Trophoblast cell (in vitro differentiated cells and primary cell): ENCODE data around the gene COL23A1.
"Not testable (repeated sequence)": the region's sequence is repeated elsewhere in the genome, so short reads cannot be mapped to it uniquely, and the experiment has no call there.

Experiments used
- DNase-seq, 2 donors: peaks; one replicate each; pipeline ENCODE4 v3.0.0-alpha.2; 2016
- H2AFZ ChIP-seq: 2 replicates; pipeline ENCODE4 v1.6.1; 2013; ENCODE audit warnings: low read length, moderate library complexity, mild to moderate bottlenecking; ENCODE audit not compliant: insufficient read depth, poor library complexity
- H2AK5ac ChIP-seq: 2 replicates; pipeline ENCODE4 v1.6.1; 2013; ENCODE audit warnings: mild to moderate bottlenecking, low read length
- H2BK120ac ChIP-seq: 2 replicates; pipeline ENCODE4 v1.6.1; 2013; ENCODE audit warnings: low read length, mild to moderate bottlenecking, moderate library complexity; ENCODE audit not compliant: insufficient read depth, poor library complexity
- H2BK12ac ChIP-seq: 2 replicates; pipeline ENCODE4 v1.6.1; 2013; ENCODE audit warnings: mild to moderate bottlenecking, low read length, moderate library complexity
- H2BK5ac ChIP-seq: 2 replicates; pipeline ENCODE4 v1.6.1; 2013; ENCODE audit warnings: low read length, low read depth, moderate library complexity, mild to moderate bottlenecking; ENCODE audit not compliant: poor library complexity
- H3K14ac ChIP-seq: 2 replicates; pipeline ENCODE4 v1.6.1; 2013; ENCODE audit warnings: mild to moderate bottlenecking, low read length
- H3K18ac ChIP-seq: 2 replicates; pipeline ENCODE4 v1.6.1; 2013; ENCODE audit warnings: mild to moderate bottlenecking, low read length
- H3K23ac ChIP-seq: 2 replicates; pipeline ENCODE4 v1.6.1; 2013; ENCODE audit warnings: low read length
- H3K27ac ChIP-seq: 2 replicates; pipeline ENCODE4 v1.5.1; 2013; ENCODE audit warnings: low read depth, mild to moderate bottlenecking, inconsistent platforms, low read length, moderate library complexity
- H3K27me3 ChIP-seq: 2 replicates; pipeline ENCODE4 v1.6.1; 2013; ENCODE audit warnings: inconsistent platforms, mild to moderate bottlenecking, low read length, moderate library complexity; ENCODE audit not compliant: insufficient read depth
- H3K36me3 ChIP-seq, 2 experiments: 1 replicate in 1 of 2; 2 replicates in 1 of 2; pipeline ENCODE4 v1.6.1; 2013; ENCODE audit warnings: low read length in 2 of 2, mild to moderate bottlenecking in 2 of 2, moderate library complexity in 1 of 2; ENCODE audit not compliant: insufficient read depth in 2 of 2, control insufficient read depth in 1 of 2
- H3K4ac ChIP-seq: 2 replicates; pipeline ENCODE4 v1.6.1; 2013; ENCODE audit warnings: low read depth, mild to moderate bottlenecking, low read length, moderate library complexity
- H3K4me1 ChIP-seq, 2 experiments: 1 replicate in 1 of 2; 2 replicates in 1 of 2; pipeline ENCODE4 v1.6.1; 2013; ENCODE audit warnings: low read length in 2 of 2, mild to moderate bottlenecking in 2 of 2, moderate library complexity in 1 of 2; ENCODE audit not compliant: insufficient read depth in 2 of 2, control insufficient read depth in 1 of 2
- H3K4me2 ChIP-seq: 2 replicates; pipeline ENCODE4 v1.6.1; 2013; ENCODE audit warnings: inconsistent platforms, mild to moderate bottlenecking, low read length, moderate library complexity
- H3K4me3 ChIP-seq: 2 replicates; pipeline ENCODE4 v1.5.1; 2013; ENCODE audit warnings: mild to moderate bottlenecking, low read depth, low read length, inconsistent platforms
- H3K79me1 ChIP-seq: one replicate; pipeline ENCODE4 v1.6.1; 2013; ENCODE audit warnings: low read length
- H3K79me2 ChIP-seq: 2 replicates; pipeline ENCODE4 v1.6.1; 2013; ENCODE audit warnings: low read length, mild to moderate bottlenecking; ENCODE audit not compliant: control insufficient read depth, insufficient read depth, poor library complexity
- H3K9ac ChIP-seq: 2 replicates; pipeline ENCODE4 v1.6.1; 2013; ENCODE audit warnings: mild to moderate bottlenecking, low read length
- H3K9me3 ChIP-seq: 2 replicates; pipeline ENCODE4 v1.6.1; 2013; ENCODE audit warnings: low read depth, mild to moderate bottlenecking, control low read depth, inconsistent platforms, low read length; ENCODE audit not compliant: insufficient read depth
- H4K12ac ChIP-seq: 2 replicates; pipeline ENCODE4 v1.6.1; 2013; ENCODE audit warnings: low read depth, mild to moderate bottlenecking, low read length, moderate library complexity
- H4K8ac ChIP-seq: 2 replicates; pipeline ENCODE4 v1.6.1; 2013; ENCODE audit warnings: low read depth, mild to moderate bottlenecking, low read length, moderate library complexity
- H4K91ac ChIP-seq: one replicate; pipeline ENCODE4 v1.6.1; 2013; ENCODE audit warnings: low read depth, mild to moderate bottlenecking, low read length, moderate library complexity
- WGBS: extraction: QIAGEN DNeasy Blood & Tissue Kit; methylation state at CpG from one replicate; pipeline ENCODE4 v1.1.7; 2013; ENCODE audit warnings: missing lambda C conversion rate; ENCODE audit not compliant: insufficient read length, insufficient coverage; ENCODE audit errors: extremely low coverage; 5-methylcytosine and 5-hydroxymethylcytosine counted together

Gene COL23A1

DNA sequence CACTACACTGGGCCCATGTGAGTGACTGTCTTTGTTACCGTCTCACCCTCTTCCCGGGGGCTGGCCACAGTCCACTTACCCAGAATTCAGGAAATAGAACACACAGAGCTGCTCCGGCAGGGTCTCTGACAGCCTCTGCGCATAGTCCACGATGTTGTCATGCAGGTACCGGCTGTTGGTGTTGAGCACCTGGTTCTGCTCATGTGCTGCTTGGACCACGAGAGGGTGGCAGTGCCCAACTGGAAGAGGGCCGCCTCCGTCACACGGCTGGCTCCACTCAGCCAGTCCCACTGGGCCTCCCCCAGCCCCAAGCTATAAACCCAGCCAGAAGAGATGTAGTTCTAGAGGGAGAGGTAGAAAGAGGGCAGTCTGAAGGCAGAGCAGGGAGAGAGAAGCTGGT lies 360.3 kb downstream of the COL23A1 start:
- no peaks in the 10 kb centered on the region for H3K27me3 ChIP-seq
- DNase-seq: no peak
- no peak overlapping the region for H2AK5ac ChIP-seq
- peaks cover 9% of the 10 kb centered on the region for H3K79me1 ChIP-seq
- H3K23ac ChIP-seq: no peak overlapping the region
- no peak overlapping the region for H3K4ac ChIP-seq
- H3K14ac ChIP-seq: no peak overlapping the region
- H2BK120ac ChIP-seq: no peak overlapping the region
- peak overlapping the region; percentile 11 for H3K18ac ChIP-seq
- no peak overlapping the region for H4K91ac ChIP-seq
- H2AFZ ChIP-seq: no peak overlapping the region
- H3K4me1 ChIP-seq: peaks cover 11 to 13% of the 10 kb centered on the region in 2 experiments
- no peak overlapping the region for H4K8ac ChIP-seq
- peaks cover 9% of the 10 kb centered on the region for H3K79me2 ChIP-seq
- WGBS: no CpG with 5 or more reads among the region's 10 CpGs
- H3K9ac ChIP-seq: no peak overlapping the region
- H2BK12ac ChIP-seq: no peak overlapping the region
- peaks cover 2% of the 10 kb centered on the region for H3K9me3 ChIP-seq
- H2BK5ac ChIP-seq: no peak overlapping the region
- H3K4me2 ChIP-seq: no peak overlapping the region
- H3K36me3 ChIP-seq: peaks cover 26 to 40% of the 10 kb centered on the region in 2 experiments
- H3K4me3 ChIP-seq: no peak overlapping the region
- H4K12ac ChIP-seq: no peak overlapping the region
- no peak overlapping the region for H3K27ac ChIP-seq

- H3K4me1 ChIP-seq: peaks cover 15 to 16% of the 10 kb centered on the region in 2 experiments
- not testable (repeated sequence) for H3K4ac ChIP-seq, H4K8ac ChIP-seq, H3K27ac ChIP-seq, H2BK5ac ChIP-seq, H3K9me3 ChIP-seq, H3K23ac ChIP-seq, H4K12ac ChIP-seq, H3K18ac ChIP-seq, H4K91ac ChIP-seq, H3K79me2 ChIP-seq, H3K4me3 ChIP-seq, H3K79me1 ChIP-seq, H2AFZ ChIP-seq, H3K27me3 ChIP-seq, DNase-seq, H3K4me2 ChIP-seq, H2BK12ac ChIP-seq, H3K9ac ChIP-seq, H2BK120ac ChIP-seq, H2AK5ac ChIP-seq, H3K14ac ChIP-seq
- peaks cover 26 to 45% of the 10 kb centered on the region in 2 experiments for H3K36me3 ChIP-seq
- WGBS: no CpG with 5 or more reads among the region's 13 CpGs
Measured at GRCh38 chr5:178229111-178229510, 361.1 kb downstream of the COL23A1 start.

GRCh38 chr5:178228609-178229008 lies 361.6 kb downstream of the COL23A1 start:
- Histone ChIP-seq H3K18ac (no peak overlapping the region), H3K4me2 (no peak overlapping the region), H2BK12ac (no peak overlapping the region), H3K14ac (no peak overlapping the region), H3K27me3 (no peaks in the 10 kb centered on the region), H2AFZ (no peak overlapping the region), H2AK5ac (no peak overlapping the region), H3K4me1 (peaks cover 17 to 20% of the 10 kb centered on the region in 2 experiments), H4K91ac (no peak overlapping the region), H3K79me1 (peaks cover 9% of the 10 kb centered on the region), H3K27ac (no peak overlapping the region), H2BK5ac (no peak overlapping the region), H3K9ac (no peak overlapping the region), H3K4me3 (no peak overlapping the region), H3K36me3 (peaks cover 26 to 48% of the 10 kb centered on the region in 2 experiments), H3K79me2 (peaks cover 9% of the 10 kb centered on the region), H4K12ac (no peak overlapping the region), H2BK120ac (no peak overlapping the region), H3K23ac (no peak overlapping the region), H3K9me3 (peaks cover 5% of the 10 kb centered on the region), H3K4ac (no peak overlapping the region), H4K8ac (no peak overlapping the region)
- no CpG with 5 or more reads among the region's 11 CpGs for WGBS
- no peak for DNase-seq

DNA sequence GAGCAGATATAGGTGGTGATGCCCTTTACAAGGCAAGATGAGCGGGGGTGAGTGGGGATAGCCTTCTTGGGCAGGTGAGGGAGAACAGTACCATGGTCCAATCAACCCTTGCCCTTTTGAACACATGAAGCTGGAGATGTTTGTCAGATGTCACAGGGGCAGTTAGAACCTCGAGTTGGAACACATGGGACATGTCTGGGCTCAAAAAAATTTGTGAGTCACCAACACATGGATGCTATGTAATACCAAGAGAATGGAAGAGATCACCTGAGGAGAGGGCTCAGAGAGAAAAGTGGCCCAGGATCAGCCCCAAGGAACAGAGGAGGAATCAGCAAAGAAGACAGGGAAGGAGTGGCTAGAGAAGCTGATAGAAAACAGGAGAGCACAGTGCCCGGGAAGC lies 362.3 kb downstream of the COL23A1 start:
- Histone ChIP-seq H4K12ac (no peak overlapping the region), H3K79me1 (peaks cover 9% of the 10 kb centered on the region), H3K36me3 (peaks cover 26 to 48% of the 10 kb centered on the region in 2 experiments), H3K79me2 (peaks cover 9% of the 10 kb centered on the region), H3K9ac (no peak overlapping the region), H3K9me3 (peaks cover 5% of the 10 kb centered on the region), H3K23ac (no peak overlapping the region), H3K18ac (no peak overlapping the region), H3K27ac (no peak overlapping the region), H3K4me3 (no peak overlapping the region), H3K4ac (no peak overlapping the region), H3K4me2 (no peak overlapping the region), H3K4me1 (peaks cover 17 to 20% of the 10 kb centered on the region in 2 experiments), H2AFZ (no peak overlapping the region), H3K14ac (no peak overlapping the region), H2BK120ac (no peak overlapping the region), H3K27me3 (no peaks in the 10 kb centered on the region), H4K91ac (no peak overlapping the region), H2AK5ac (no peak overlapping the region), H2BK12ac (no peak overlapping the region), H4K8ac (no peak overlapping the region), H2BK5ac (no peak overlapping the region)
- no CpG with 5 or more reads among the region's 3 CpGs for WGBS
- DNase-seq: no peak
